Bronchial epithelial cell (primary cell): Measurements from ENCODE around the gene KRT86. TPM values are rescaled to one million over a fixed set of nuclear protein-coding genes. Genes with fewer than 3 reads are reported as not detected.
A peak's percentile ranks its signal among the peaks of the same experiment; 100 is the strongest.

Experiments used
- DNase-seq: peaks from one replicate; pipeline ENCODE4 v3.0.0-alpha.2; 2010; ENCODE audit warnings: low read depth
- FAIRE-seq: peaks from 2 replicates; lab custom pipeline; 2011; peaks lifted over from hg19 to GRCh38; lab: Jason Lieb, UNC
- H3K27me3 ChIP-seq: 2 replicates; pipeline ENCODE4 v1.5.1; 2011; ENCODE audit warnings: low read length; ENCODE audit not compliant: control insufficient read depth, insufficient read depth
- H3K36me3 ChIP-seq: 2 replicates; pipeline ENCODE4 v1.5.1; 2011; ENCODE audit warnings: low read length; ENCODE audit not compliant: control insufficient read depth, insufficient read depth
- H3K4me3 ChIP-seq: 2 replicates; pipeline ENCODE4 v1.5.1; 2011; ENCODE audit warnings: mild to moderate bottlenecking, low read depth, low read length, control low read depth
- total RNA-seq: library from RNA; depleted of rRNA; stranded (reverse); fragments of >200 nt; gene quantifications from 2 replicates; pipeline ENCODE4 v1.2.1, GENCODE V29; 2014
- TF ChIP-seq, protein P1 (sequence below): IDR thresholded peaks from 2 replicates; pipeline ENCODE4 v1.5.1; 2011; ENCODE audit warnings: mild to moderate bottlenecking, moderate library complexity, low read length, control low read depth, inconsistent platforms; ENCODE audit not compliant: insufficient read depth, severe bottlenecking

Gene KRT86
- total RNA-seq, 1 donor from 2014 or later = 0.26 TPM

DNA sequence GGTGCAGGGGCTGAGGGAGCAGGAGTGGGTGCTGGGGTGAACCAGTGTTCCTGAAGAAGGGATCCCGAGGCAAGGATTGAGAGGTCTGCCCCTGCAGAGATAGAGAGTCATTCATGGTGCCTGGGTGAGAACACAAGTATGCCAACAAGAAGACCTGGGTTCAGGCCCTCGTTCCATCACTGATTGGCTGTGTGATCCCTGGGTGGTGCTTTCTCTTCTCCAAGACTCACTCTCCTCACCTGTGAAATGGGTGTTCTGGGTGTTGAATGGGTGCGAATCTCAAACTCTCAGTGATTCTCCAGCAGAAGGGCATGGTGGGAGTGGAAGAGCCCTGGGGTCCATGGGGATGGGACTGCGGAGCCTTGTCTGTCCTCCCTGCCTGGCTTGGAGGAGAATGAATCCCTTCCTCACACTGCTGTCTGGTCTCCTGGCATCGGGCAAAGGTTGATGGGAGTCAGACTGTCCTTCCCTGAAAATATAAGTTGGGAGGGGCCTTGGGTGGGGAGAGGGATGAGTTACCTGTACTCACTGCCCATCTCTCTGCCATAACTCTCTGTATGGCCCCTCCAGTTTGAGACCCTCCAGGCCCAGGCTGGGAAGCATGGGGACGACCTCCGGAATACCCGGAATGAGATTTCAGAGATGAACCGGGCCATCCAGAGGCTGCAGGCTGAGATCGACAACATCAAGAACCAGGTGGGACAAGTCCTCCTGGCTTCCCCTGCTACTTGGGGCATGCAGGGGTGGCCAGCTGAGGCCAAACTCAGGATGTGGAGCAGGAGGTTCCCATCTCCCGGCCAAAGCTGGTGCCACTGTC is 31.8 kb upstream of the KRT86 start:
- TF ChIP-seq, protein P1, sequence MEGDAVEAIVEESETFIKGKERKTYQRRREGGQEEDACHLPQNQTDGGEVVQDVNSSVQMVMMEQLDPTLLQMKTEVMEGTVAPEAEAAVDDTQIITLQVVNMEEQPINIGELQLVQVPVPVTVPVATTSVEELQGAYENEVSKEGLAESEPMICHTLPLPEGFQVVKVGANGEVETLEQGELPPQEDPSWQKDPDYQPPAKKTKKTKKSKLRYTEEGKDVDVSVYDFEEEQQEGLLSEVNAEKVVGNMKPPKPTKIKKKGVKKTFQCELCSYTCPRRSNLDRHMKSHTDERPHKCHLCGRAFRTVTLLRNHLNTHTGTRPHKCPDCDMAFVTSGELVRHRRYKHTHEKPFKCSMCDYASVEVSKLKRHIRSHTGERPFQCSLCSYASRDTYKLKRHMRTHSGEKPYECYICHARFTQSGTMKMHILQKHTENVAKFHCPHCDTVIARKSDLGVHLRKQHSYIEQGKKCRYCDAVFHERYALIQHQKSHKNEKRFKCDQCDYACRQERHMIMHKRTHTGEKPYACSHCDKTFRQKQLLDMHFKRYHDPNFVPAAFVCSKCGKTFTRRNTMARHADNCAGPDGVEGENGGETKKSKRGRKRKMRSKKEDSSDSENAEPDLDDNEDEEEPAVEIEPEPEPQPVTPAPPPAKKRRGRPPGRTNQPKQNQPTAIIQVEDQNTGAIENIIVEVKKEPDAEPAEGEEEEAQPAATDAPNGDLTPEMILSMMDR = no peak
- FAIRE-seq (peak; percentile 47), DNase-seq (no peak)
- Histone ChIP-seq H3K27me3 (no peaks in the 10 kb centered on the region), H3K4me3 (no peak overlapping the region), H3K36me3 (peaks cover 10% of the 10 kb centered on the region)

DNA sequence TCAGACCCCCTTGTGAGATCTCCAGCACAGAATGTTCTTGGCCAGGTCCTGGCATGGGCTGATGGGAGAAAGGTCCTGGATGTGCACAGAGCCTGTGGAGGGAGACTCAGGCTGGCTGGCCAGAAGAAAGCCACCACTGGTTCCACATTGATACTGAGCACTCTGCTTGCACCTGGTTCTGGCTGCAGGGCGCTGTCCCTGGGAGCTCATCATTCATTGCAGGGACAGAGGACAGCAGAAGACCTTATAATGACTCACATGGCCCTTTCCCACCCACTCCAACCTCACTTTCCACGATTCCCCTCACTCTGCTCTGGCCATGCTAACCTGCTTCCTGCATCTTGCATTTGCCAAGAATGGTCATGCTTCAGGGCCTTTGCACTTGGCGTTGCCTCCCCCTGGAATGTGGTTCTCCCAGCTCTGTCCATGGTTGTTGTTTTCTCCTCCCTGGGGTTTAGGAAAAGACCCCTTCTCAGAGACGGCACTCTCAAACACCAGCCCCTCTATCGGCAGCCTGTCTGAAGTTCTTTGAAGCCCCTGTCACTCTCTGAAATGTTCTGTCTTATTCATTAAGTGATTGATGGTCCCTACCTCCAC is 31.1 kb upstream of the KRT86 start:
- Histone ChIP-seq H3K4me3 (no peak overlapping the region), H3K27me3 (no peaks in the 10 kb centered on the region), H3K36me3 (peaks cover 10% of the 10 kb centered on the region)
- DNase-seq (peak; percentile 80), FAIRE-seq (peak; percentile 91)
- TF ChIP-seq, protein P1 = no peak

DNA sequence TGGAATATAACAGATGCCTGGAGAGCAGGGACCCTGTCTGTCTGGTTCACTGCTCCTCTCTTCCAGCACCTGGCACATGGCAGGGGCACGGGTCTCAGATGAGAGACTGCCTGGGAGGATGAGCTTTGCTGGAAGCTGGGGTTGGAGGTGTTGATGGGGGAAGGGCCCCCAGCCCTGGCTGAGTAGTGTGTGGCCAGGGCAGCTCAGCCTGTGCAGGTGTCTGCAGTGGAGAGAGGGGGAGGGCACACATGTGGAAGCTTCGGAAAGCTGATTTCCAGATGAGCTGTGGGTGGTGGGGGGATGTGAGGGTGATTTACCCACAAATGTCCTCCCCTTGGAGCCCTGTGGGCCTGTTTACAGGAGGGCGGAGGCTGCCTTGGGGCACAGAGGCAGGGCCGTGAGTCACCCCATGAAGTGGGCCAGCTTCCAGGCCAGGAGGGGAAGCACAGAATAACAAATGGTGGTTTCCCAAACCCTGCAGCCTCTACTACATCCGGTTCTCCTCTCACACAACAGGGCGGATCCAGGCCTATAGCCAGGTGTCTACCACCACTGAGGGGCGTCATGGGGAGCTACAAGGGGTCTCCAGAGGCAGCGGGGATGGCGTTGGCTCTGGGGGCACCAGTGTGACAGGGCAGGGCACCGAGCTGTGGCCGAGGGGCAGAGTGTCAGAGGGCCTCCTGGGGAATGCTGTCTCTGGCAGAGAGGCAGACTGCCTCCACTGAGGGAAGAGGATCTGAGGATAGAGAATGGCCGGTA is 30.4 kb upstream of the KRT86 start:
- Histone ChIP-seq H3K27me3 (no peaks in the 10 kb centered on the region), H3K4me3 (no peak overlapping the region), H3K36me3 (peaks cover 10% of the 10 kb centered on the region)
- TF ChIP-seq, protein P1 = no peak
- peak; percentile 91 for DNase-seq
- peak; percentile 13 for FAIRE-seq

DNA sequence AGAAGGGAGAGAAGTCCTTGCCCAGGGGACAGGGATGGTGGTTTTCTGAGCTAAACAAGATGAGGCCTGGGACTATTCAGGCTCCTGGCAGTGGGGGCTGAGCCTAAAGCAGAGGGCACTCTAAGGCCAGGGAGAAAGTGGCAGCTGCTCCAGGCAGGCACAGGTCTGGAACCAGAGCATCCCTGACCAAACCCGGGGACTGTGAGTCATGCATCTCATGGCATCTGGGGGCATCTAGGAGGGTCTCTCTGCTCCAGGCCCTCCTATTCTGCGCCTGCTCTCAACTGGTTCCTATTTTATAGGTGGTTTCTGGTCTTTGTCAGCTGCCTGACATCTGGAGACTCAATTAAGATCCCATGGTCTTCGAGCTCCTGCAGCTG is 29.8 kb upstream of the KRT86 start:
- DNase-seq = no peak
- H3K27me3 ChIP-seq = no peaks in the 10 kb centered on the region
- no peak overlapping the region for H3K4me3 ChIP-seq
- no peak for FAIRE-seq
- TF ChIP-seq, protein P1 = no peak
- peaks cover 8% of the 10 kb centered on the region for H3K36me3 ChIP-seq

DNA sequence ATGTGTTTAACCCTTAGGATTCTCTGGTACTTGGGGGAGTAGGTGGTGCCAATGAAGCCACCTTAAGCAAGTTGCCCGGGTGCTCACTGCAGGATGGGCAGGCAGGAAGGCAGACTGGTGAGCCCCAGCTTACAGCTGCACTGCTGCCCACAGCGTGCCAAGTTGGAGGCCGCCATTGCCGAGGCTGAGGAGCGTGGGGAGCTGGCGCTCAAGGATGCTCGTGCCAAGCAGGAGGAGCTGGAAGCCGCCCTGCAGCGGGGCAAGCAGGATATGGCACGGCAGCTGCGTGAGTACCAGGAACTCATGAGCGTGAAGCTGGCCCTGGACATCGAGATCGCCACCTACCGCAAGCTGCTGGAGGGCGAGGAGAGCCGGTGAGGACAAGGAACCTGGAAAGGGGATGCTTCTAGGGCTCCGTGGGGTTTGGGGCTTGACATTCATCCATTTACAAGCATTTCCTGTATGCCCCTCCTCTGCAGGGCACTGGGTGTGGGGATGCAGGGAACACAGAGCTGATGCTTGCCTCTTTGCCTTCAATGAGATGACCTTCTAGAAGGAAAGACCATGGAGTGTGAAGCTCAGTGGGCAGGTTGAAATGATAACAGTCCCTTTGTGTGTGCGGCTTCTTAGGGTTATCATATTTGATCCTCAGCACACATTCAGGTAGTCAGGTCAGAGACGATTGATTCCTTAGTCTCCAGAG is 29.0 kb upstream of the KRT86 start:
- Histone ChIP-seq H3K36me3 (peaks cover 7% of the 10 kb centered on the region), H3K4me3 (no peak overlapping the region), H3K27me3 (no peaks in the 10 kb centered on the region)
- TF ChIP-seq, protein P1 = no peak
- no peak for FAIRE-seq
- no peak for DNase-seq
